ENCODE measurements around the gene FAM24B. TPM values are rescaled to one million over a fixed set of nuclear protein-coding genes. Genes with fewer than 3 reads are reported as not detected.
A peak's percentile ranks its signal among the peaks of the same experiment; 100 is the strongest.
"Not testable (repeated sequence)": the region's sequence is repeated elsewhere in the genome, so short reads cannot be mapped to it uniquely, and the experiment has no call there.

FAM24B gene, protein sequence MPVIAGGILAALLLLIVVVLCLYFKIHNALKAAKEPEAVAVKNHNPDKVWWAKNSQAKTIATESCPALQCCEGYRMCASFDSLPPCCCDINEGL
- 1 to 10 TPM in 2 of 4 donors, not detected in 2; 2.3 to 4.2 TPM for total RNA-seq

- intact Hi-C loops (cut with DNase I) = no loop called here
- TF ChIP-seq POLR2A (IDR thresholded peaks at IDR 0.05) (no peak), CTCF (IDR thresholded peaks at IDR 0.05) (peak in 1 of 6 experiments; percentile 41)
- H3K27me3 ChIP-seq = no peaks in the 10 kb centered on the region
- no peaks in the 10 kb centered on the region for H3K9me3 ChIP-seq
- peak within 1 kb of the TSS; percentile 60 to 79 (median 70) for H3K27ac ChIP-seq
- H3K4me3 ChIP-seq = peak within 1 kb of the TSS; percentile 47 to 74 (median 68)
- H3K4me1 ChIP-seq = peaks cover 6 to 31% (median 7%) of the 10 kb centered on the region in 3 donors
- no peaks in the 10 kb centered on the region for H3K36me3 ChIP-seq
- 8 to 14% methylated on average over 13 to 29 of the region's 95 CpGs for WGBS, 2 donors
- peak; percentile 62 for DNase-seq
Measured at GRCh38 chr10:122879339-122880273, at the start of gene FAM24B. Gene FAM24B, minus strand, starts transcription at chr10:122879581. Its CDS starts 29,066 bp downstream, at chr10:122850515.

DNA sequence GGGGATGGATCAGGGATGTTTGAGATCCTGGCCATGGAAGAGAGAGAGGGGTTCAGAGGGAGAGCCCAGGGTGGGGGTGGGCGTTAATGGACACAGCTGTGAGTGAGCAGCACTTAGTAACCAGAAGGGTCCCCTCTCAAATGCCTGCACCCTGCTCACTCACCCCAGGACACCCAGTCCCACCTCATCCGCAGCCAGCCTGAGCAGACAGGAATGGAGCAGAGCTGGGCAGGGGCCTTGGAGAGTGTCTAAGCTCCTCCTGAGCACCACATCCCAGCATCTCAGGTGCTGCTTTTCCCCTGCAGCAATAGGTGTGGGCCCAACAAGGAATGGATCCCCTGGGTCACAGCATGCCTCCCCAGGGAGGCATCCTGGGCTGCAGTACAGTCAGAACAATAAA is 36.3 kb upstream of the FAM24B start:
- TF ChIP-seq CTCF (IDR thresholded peaks at IDR 0.05) = no peak
- TF ChIP-seq POLR2A (IDR thresholded peaks at IDR 0.05) = no peak
- WGBS, 2 donors = 73 to 100% methylated on average over 1 to 2 of the region's 2 CpGs
- no peaks in the 10 kb centered on the region for H3K36me3 ChIP-seq
- DNase-seq = no peak
- no peak overlapping the region for H3K4me3 ChIP-seq
- intact Hi-C loops (cut with DNase I) = no loop called here
- H3K4me1 ChIP-seq = no peaks in the 10 kb centered on the region
- no peaks in the 10 kb centered on the region for H3K27me3 ChIP-seq
- H3K27ac ChIP-seq = no peak overlapping the region
- H3K9me3 ChIP-seq = no peaks in the 10 kb centered on the region

- 59 to 65% methylated on average over 3 of the region's 5 CpGs for WGBS, 2 donors
- H3K27me3 ChIP-seq = no peaks in the 10 kb centered on the region
- intact Hi-C loops (cut with DNase I) = no loop called here
- TF ChIP-seq POLR2A (IDR thresholded peaks at IDR 0.05) = no peak
- no peak for TF ChIP-seq CTCF (IDR thresholded peaks at IDR 0.05)
- H3K4me1 ChIP-seq = no peaks in the 10 kb centered on the region
- no peak for DNase-seq
- no peak overlapping the region for H3K4me3 ChIP-seq
- no peaks in the 10 kb centered on the region for H3K36me3 ChIP-seq
- no peaks in the 10 kb centered on the region for H3K9me3 ChIP-seq
- H3K27ac ChIP-seq = no peak overlapping the region
Measured at GRCh38 chr10:122911889-122912484, 32.6 kb upstream of the FAM24B start.

GRCh38 chr10:122910310-122910709 is 30.9 kb upstream of the FAM24B start, which contains the start of gene FAM24A:
Gene FAM24A, plus strand, starts transcription at chr10:122910610. Its CDS starts 1,025 bp downstream, at chr10:122911635.
- Histone ChIP-seq H3K27me3 (peaks cover 0 to 6% (median 0%) of the 10 kb centered on the region in 4 donors), H3K4me1 (no peaks in the 10 kb centered on the region), H3K27ac (no peak within 1 kb of the TSS), H3K4me3 (no peak within 1 kb of the TSS), H3K9me3 (no peaks in the 10 kb centered on the region), H3K36me3 (no peaks in the 10 kb centered on the region)
- 56 to 69% methylated on average over 1 of the region's 1 CpG for WGBS, 2 donors
- TF ChIP-seq CTCF (IDR thresholded peaks at IDR 0.05) (no peak), POLR2A (IDR thresholded peaks at IDR 0.05) (no peak)
- no peak for DNase-seq
- intact Hi-C loops (cut with DNase I) = no loop called here

DNA sequence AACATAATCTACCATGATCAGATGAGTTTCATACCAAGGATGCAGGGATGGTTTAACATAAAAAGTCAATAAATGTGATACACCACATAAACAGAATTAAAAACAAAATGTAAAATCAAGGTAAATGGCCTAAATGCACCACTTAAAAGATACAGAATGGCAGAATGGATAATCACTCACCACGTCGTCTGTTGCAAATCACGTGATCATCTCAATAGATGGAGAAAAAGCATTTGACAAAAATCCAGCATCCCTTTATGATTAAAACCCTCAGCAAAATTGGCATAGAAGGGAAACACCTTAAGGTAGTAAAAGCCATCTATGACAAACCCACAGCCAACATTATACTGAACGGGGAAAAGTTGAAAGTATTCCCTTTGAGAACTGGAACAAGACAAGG is 24.5 kb upstream of the FAM24B start:
- 71 to 80% methylated on average over 4 of the region's 4 CpGs for WGBS, 2 donors
- not testable (repeated sequence) for DNase-seq, H3K36me3 ChIP-seq

More for the DNA sequence above, 24.5 kb upstream of the FAM24B start:
- H3K4me1 ChIP-seq; H3K27ac ChIP-seq; H3K4me3 ChIP-seq; intact Hi-C loops (cut with DNase I); H3K9me3 ChIP-seq: not testable (repeated sequence)
- H3K27me3 ChIP-seq = peaks cover 0 to 17% (median 0%) of the 10 kb centered on the region in 4 donors

Measured in esophagus squamous epithelium (tissue), 5 donors.